Measurements from ENCODE around the gene CAMK4. TPM values are rescaled to one million over a fixed set of nuclear protein-coding genes. Genes with fewer than 3 reads are reported as not detected.
"Not testable (repeated sequence)": the region's sequence is repeated elsewhere in the genome, so short reads cannot be mapped to it uniquely, and the experiment has no call there.

CAMK4 gene
- total RNA-seq, 1 donor from 2014 or later = 3.8 TPM

DNA sequence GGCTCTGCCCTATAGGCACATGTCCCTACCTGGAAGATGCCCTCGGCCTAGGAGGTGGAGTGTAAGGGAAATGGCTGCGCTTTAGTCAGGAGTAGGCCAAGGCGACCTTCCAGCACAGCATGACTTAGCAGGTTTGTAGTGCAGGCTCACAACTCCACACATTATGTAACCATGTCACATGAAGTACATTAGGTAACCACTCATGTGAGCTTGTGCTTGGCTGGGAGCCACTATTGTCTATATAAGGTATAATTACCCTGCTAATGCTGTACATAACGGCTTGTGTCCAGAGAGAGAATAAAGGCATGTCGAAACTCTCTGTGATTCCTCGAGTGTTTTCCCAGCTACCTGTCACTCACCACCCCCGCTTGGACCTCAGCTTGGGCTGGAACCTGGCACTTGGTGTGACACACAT lies 74.9 kb downstream of the CAMK4 start:
- DNase-seq (ENCODE audit: low read depth) (no peak), FAIRE-seq (no peak)
- no peaks in the 10 kb centered on the region for H3K9me3 Mint-ChIP-seq (ENCODE audit: unreplicated experiment)
- TF ChIP-seq EZH2 (IDR thresholded peaks at IDR 0.05; ENCODE audit: insufficient read depth, low read length) = no peak
- TF ChIP-seq, protein P1, sequence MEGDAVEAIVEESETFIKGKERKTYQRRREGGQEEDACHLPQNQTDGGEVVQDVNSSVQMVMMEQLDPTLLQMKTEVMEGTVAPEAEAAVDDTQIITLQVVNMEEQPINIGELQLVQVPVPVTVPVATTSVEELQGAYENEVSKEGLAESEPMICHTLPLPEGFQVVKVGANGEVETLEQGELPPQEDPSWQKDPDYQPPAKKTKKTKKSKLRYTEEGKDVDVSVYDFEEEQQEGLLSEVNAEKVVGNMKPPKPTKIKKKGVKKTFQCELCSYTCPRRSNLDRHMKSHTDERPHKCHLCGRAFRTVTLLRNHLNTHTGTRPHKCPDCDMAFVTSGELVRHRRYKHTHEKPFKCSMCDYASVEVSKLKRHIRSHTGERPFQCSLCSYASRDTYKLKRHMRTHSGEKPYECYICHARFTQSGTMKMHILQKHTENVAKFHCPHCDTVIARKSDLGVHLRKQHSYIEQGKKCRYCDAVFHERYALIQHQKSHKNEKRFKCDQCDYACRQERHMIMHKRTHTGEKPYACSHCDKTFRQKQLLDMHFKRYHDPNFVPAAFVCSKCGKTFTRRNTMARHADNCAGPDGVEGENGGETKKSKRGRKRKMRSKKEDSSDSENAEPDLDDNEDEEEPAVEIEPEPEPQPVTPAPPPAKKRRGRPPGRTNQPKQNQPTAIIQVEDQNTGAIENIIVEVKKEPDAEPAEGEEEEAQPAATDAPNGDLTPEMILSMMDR (IDR thresholded peaks at IDR 0.05; ENCODE audit: insufficient read depth, low read depth, low read length) = no peak
- H3K79me2 ChIP-seq (ENCODE audit: insufficient read depth, low read length) = no peaks in the 10 kb centered on the region
- no peak overlapping the region for H2AFZ ChIP-seq (ENCODE audit: low read depth, low read length)
- H3K9ac ChIP-seq (ENCODE audit: low read length) = no peak overlapping the region
- H3K4me3 ChIP-seq (ENCODE audit: insufficient read depth, low read depth, low read length) = no peak overlapping the region
- no peak overlapping the region for H3K4me2 ChIP-seq (ENCODE audit: low read length)
- H3K9me3 ChIP-seq (ENCODE audit: insufficient read depth, low read depth, low read length) = no peaks in the 10 kb centered on the region
- H3K27ac ChIP-seq (ENCODE audit: low read depth, low read length) = no peak overlapping the region
- H4K20me1 ChIP-seq (ENCODE audit: insufficient read depth, low read length) = no peaks in the 10 kb centered on the region
- no peaks in the 10 kb centered on the region for H3K36me3 Mint-ChIP-seq (ENCODE audit: low read depth, unreplicated experiment)
- H3K27ac Mint-ChIP-seq (ENCODE audit: unreplicated experiment) = no peak overlapping the region
- H3K27me3 Mint-ChIP-seq (ENCODE audit: low read depth, unreplicated experiment) = no peaks in the 10 kb centered on the region
- H3K27me3 ChIP-seq (ENCODE audit: insufficient read depth, low read length) = no peaks in the 10 kb centered on the region
- no peaks in the 10 kb centered on the region for H3K4me1 ChIP-seq (ENCODE audit: insufficient read depth, low read length)
- H3K4me1 Mint-ChIP-seq (ENCODE audit: low read depth, unreplicated experiment) = no peaks in the 10 kb centered on the region
- H3K36me3 ChIP-seq (ENCODE audit: insufficient read depth, low read length) = no peaks in the 10 kb centered on the region
- no peak overlapping the region for H3K4me3 Mint-ChIP-seq (ENCODE audit: unreplicated experiment)

DNA sequence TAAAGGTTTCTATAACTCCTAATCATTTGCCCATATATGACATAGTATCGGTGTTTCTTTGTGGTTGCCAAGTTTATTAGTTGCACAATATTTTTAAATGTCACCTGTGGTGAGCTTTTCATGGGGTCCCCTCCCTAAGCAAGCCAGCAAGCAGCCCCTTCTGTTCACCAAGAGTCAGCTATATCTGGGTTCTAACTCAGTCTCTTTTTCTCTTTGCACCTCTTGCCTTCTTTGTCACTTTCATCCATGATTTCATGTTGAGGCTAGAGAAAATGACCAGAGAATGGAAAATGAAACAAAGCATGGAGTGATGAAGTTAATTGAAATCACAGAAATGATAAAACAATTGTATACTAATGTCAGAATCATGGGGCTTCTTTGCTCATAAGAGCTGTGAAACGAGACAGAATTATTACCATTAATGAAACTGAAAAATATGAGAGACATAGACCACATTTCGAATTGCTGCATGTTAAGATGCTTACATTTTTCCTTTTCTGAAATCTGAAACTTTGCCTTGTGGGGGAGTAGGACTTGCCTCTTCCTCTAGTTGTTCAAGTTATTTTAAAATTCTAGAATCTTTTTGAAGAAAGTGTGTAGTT lies 75.7 kb downstream of the CAMK4 start:
- Histone ChIP-seq H3K27me3 (ENCODE audit: insufficient read depth, low read length) (no peaks in the 10 kb centered on the region), H3K4me2 (ENCODE audit: low read length) (no peak overlapping the region), H3K9me3 (ENCODE audit: insufficient read depth, low read depth, low read length) (no peaks in the 10 kb centered on the region), H3K4me1 (ENCODE audit: insufficient read depth, low read length) (no peaks in the 10 kb centered on the region), H3K36me3 (ENCODE audit: insufficient read depth, low read length) (no peaks in the 10 kb centered on the region), H3K9ac (ENCODE audit: low read length) (no peak overlapping the region), H3K79me2 (ENCODE audit: insufficient read depth, low read length) (no peaks in the 10 kb centered on the region), H3K27ac (ENCODE audit: low read depth, low read length) (no peak overlapping the region), H4K20me1 (ENCODE audit: insufficient read depth, low read length) (no peaks in the 10 kb centered on the region), H2AFZ (ENCODE audit: low read depth, low read length) (no peak overlapping the region), H3K4me3 (ENCODE audit: insufficient read depth, low read depth, low read length) (no peak overlapping the region)
- FAIRE-seq = no peak
- Mint-ChIP-seq H3K36me3 (ENCODE audit: low read depth, unreplicated experiment) (no peaks in the 10 kb centered on the region), H3K4me3 (ENCODE audit: unreplicated experiment) (no peak overlapping the region), H3K27ac (ENCODE audit: unreplicated experiment) (no peak overlapping the region), H3K4me1 (ENCODE audit: low read depth, unreplicated experiment) (no peaks in the 10 kb centered on the region), H3K9me3 (ENCODE audit: unreplicated experiment) (no peaks in the 10 kb centered on the region), H3K27me3 (ENCODE audit: low read depth, unreplicated experiment) (no peaks in the 10 kb centered on the region)
- DNase-seq (ENCODE audit: low read depth) = no peak
- TF ChIP-seq, protein P1 (IDR thresholded peaks at IDR 0.05; ENCODE audit: insufficient read depth, low read depth, low read length) = no peak
- TF ChIP-seq EZH2 (IDR thresholded peaks at IDR 0.05; ENCODE audit: insufficient read depth, low read length) = no peak

DNA sequence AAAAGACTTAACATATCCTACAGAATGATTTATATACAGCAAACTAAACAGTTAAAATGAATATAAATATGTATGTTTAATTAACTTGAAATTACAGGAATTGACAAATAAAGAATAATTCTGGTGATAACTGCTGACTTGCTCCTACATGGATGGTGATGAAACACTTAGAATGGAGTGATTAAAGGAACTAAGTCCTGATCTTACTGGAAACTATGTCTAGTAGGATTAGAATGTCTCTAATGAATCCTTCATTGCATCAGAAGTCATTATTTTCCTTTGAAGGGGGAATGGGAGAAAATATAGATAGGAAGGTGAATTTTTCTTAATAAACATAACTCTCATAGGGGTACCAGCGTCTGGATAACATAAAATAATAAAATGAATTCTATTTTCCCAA lies 77.1 kb downstream of the CAMK4 start:
- Histone ChIP-seq H3K27ac (ENCODE audit: low read depth, low read length) (no peak overlapping the region), H3K4me3 (ENCODE audit: insufficient read depth, low read depth, low read length) (no peak overlapping the region), H3K4me1 (ENCODE audit: insufficient read depth, low read length) (no peaks in the 10 kb centered on the region), H2AFZ (ENCODE audit: low read depth, low read length) (no peak overlapping the region), H3K27me3 (ENCODE audit: insufficient read depth, low read length) (no peaks in the 10 kb centered on the region), H3K36me3 (ENCODE audit: insufficient read depth, low read length) (no peaks in the 10 kb centered on the region), H3K79me2 (ENCODE audit: insufficient read depth, low read length) (no peaks in the 10 kb centered on the region), H4K20me1 (ENCODE audit: insufficient read depth, low read length) (no peaks in the 10 kb centered on the region), H3K9ac (ENCODE audit: low read length) (no peak overlapping the region), H3K4me2 (ENCODE audit: low read length) (no peak overlapping the region), H3K9me3 (ENCODE audit: insufficient read depth, low read depth, low read length) (no peaks in the 10 kb centered on the region)
- Mint-ChIP-seq H3K27ac (ENCODE audit: unreplicated experiment) (no peak overlapping the region), H3K4me3 (ENCODE audit: unreplicated experiment) (no peak overlapping the region), H3K9me3 (ENCODE audit: unreplicated experiment) (no peaks in the 10 kb centered on the region), H3K36me3 (ENCODE audit: low read depth, unreplicated experiment) (no peaks in the 10 kb centered on the region), H3K4me1 (ENCODE audit: low read depth, unreplicated experiment) (no peaks in the 10 kb centered on the region), H3K27me3 (ENCODE audit: low read depth, unreplicated experiment) (no peaks in the 10 kb centered on the region)
- TF ChIP-seq EZH2 (IDR thresholded peaks at IDR 0.05; ENCODE audit: insufficient read depth, low read length) = no peak
- TF ChIP-seq, protein P1 (IDR thresholded peaks at IDR 0.05; ENCODE audit: insufficient read depth, low read depth, low read length) = no peak
- FAIRE-seq (no peak), DNase-seq (ENCODE audit: low read depth) (no peak)

DNA sequence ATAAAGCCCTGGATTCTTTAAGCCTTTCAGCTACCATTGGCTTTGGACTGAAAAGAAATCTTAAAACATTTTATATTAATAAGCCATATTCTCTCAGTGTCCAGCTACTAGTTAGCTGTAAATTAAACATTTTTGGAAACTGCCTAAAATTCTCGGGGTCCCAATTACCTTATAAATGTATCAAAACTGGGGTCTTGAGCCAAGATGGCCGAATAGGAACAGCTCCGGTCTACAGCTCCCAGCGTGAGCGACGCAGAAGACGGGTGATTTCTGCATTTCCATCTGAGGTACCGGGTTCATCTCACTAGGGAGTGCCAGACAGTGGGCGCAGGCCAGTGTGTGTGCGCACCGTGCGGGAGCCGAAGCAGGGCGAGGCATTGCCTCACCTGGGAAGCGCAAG lies 77.9 kb downstream of the CAMK4 start:
- not testable (repeated sequence) for H3K27me3 Mint-ChIP-seq (ENCODE audit: low read depth, unreplicated experiment); H4K20me1 ChIP-seq (ENCODE audit: insufficient read depth, low read length); H3K27ac Mint-ChIP-seq (ENCODE audit: unreplicated experiment); H3K4me3 ChIP-seq (ENCODE audit: insufficient read depth, low read depth, low read length); H3K27ac ChIP-seq (ENCODE audit: low read depth, low read length); H3K4me1 Mint-ChIP-seq (ENCODE audit: low read depth, unreplicated experiment); H3K79me2 ChIP-seq (ENCODE audit: insufficient read depth, low read length); H3K27me3 ChIP-seq (ENCODE audit: insufficient read depth, low read length); H3K4me3 Mint-ChIP-seq (ENCODE audit: unreplicated experiment); H3K36me3 Mint-ChIP-seq (ENCODE audit: low read depth, unreplicated experiment); H3K9me3 Mint-ChIP-seq (ENCODE audit: unreplicated experiment); H3K9ac ChIP-seq (ENCODE audit: low read length); H2AFZ ChIP-seq (ENCODE audit: low read depth, low read length); FAIRE-seq; H3K9me3 ChIP-seq (ENCODE audit: insufficient read depth, low read depth, low read length); DNase-seq (ENCODE audit: low read depth); H3K4me1 ChIP-seq (ENCODE audit: insufficient read depth, low read length); H3K36me3 ChIP-seq (ENCODE audit: insufficient read depth, low read length); H3K4me2 ChIP-seq (ENCODE audit: low read length)
